HG03159 (cell line): ENCODE results near the gene TIMP2.
"Not testable (repeated sequence)": the region's sequence is repeated elsewhere in the genome, so short reads cannot be mapped to it uniquely, and the experiment has no call there.

ENCODE experiments used
- ATAC-seq: cut with Tn5 transposase; IDR thresholded peaks from one replicate; pipeline ENCODE4 v1.9.1; 2021; ENCODE audit warnings: mild to moderate bottlenecking, moderate library complexity; ENCODE audit not compliant: unreplicated experiment

Gene TIMP2, protein sequence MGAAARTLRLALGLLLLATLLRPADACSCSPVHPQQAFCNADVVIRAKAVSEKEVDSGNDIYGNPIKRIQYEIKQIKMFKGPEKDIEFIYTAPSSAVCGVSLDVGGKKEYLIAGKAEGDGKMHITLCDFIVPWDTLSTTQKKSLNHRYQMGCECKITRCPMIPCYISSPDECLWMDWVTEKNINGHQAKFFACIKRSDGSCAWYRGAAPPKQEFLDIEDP

DNA sequence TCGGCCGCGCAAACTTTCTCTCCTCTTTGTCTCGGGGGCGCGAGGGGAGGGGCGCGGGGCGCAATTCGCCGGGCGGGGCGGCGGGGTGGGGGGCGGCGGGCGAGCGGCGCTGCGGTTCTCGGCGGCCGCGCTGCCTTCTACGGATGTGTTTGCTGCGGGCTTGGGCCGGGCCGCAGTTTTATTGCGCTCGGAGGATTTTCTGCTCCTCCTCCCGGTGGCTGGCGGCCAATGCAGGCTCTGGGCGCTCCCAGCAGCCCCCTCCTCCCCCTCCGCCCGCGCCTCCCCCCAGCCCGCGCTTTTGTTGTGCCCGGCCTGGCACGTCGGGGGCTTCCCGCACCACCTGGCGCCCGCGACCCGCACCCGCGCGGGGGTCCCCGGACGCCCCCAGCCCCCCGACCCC, at the start of gene TIMP2:
Gene TIMP2 (minus strand): TSS at position 154 of the 400 bp plus-strand sequence. CDS start 299 bp downstream, outside the sequence.
- no peak for ATAC-seq

DNA sequence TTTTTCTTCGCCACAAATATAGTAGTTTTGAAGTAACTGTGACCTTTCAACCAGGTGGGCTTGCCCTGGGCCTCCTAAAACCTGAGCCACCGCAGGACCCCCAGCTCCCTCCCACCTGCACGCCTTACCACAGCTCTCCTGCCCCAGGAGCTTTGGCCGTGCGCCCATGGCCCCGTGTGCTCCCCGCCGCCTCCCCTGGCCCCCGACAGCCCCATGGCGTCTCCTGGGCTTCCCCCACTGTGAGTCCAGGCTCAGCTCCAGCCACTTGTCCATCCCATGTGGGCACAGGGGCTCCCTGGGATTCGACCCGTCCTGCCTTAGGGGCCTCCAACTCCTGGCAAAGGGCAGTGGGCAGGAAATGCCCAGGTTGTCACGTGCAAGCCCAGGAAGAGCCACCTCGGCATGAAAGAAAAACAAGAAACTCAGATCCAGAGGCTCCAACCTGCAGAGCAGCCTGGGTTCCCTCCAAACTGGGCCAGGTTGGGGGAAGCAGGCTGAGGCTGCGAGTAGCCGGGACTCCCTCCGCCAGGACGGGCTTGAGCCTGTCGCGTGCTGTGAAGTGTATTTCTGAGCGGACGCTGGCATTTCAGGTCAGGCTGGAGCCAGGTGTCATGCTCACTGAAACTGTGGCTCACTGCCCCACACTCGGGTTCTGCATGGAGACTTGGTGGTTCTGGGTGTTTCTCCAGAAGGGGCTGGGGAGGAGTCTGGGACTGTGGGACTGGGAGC, 48.8 kb upstream of the TIMP2 start:
- no peak for ATAC-seq

DNA sequence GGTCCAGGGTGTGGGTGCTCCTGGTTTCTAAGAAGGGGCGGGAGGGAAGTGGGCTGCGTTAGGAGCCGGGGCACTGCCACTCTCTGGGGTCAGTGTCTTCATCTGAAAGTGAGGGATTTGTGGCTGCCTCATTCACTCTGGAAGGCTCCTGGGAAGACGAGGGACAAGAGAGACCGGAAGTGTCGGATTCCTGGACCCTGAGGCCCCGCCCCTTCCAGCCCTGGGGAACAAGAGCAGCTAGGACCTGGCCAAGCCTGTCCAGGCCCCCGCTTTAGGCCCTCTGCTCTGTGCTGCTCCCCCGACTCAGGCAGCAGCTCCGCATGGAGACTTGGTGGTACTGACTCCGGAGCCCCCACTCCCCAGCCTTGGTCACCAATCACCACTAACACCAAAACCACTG, 48.0 kb upstream of the TIMP2 start:
- no peak for ATAC-seq

DNA sequence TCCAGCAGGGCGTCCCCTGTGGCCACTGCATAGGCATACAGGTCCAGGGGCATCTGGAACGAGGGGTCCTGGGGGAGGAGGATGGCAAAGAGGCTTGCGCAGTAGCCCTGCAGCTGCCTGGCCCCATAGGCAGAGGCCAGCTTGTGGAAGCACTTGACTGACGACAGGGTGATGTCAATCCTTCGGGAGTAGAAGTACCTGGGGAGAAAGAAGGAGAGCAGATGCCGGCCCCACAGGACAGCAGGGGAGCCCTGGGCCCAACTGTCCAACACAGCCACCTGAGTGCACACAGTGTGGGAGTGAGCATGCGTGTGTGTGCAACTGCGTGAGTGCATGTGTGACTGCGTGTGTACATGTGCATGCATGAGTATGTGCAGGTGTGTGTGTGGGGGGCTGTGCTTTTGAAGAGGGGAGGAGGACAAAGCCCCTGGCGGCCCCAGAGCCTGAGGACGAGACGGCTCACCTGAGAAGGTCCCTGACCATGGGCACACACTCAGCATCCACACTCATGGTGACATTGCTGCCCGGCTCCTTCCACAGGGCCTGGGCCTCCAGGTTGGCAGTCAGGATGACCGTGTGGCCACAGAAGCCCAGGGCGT, 47.4 kb upstream of the TIMP2 start:
- no peak for ATAC-seq

DNA sequence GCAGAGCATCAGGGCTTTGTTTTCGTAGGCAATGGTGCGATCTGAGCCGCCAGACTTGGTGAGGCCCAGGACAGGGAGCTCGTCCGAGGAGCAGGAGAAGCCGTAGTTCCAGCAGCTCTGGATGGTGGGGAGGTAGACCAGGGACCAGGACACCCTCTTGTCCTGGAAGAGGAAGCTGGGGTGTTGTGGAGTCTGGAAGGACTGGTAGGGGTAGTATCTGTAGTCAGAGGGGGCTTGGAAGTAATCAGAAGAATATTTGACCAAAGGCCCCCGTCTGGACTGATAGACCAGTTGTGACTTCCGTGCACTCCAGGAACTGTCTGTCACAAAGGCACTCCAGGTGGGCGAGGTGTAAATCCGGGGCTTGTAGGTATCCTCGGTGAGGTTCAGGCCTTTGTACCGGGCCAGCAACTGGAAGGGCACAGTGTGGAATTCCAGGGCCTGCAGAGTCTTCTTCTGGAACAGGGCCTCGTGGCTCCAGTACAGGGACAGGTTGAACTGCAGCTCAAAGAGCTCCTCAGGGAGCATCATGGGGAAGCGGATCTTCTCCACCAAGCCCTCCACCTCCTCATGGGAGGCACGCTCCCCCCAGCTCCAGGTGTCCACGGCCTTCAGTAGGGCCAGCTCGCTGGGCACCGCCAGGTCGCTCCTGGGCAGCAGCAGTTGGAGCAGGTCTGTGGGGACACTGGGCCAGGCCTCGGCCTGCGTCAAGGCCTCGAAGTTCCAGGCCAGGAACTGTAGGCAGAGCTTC, 46.7 kb upstream of the TIMP2 start:
- ATAC-seq = no peak

DNA sequence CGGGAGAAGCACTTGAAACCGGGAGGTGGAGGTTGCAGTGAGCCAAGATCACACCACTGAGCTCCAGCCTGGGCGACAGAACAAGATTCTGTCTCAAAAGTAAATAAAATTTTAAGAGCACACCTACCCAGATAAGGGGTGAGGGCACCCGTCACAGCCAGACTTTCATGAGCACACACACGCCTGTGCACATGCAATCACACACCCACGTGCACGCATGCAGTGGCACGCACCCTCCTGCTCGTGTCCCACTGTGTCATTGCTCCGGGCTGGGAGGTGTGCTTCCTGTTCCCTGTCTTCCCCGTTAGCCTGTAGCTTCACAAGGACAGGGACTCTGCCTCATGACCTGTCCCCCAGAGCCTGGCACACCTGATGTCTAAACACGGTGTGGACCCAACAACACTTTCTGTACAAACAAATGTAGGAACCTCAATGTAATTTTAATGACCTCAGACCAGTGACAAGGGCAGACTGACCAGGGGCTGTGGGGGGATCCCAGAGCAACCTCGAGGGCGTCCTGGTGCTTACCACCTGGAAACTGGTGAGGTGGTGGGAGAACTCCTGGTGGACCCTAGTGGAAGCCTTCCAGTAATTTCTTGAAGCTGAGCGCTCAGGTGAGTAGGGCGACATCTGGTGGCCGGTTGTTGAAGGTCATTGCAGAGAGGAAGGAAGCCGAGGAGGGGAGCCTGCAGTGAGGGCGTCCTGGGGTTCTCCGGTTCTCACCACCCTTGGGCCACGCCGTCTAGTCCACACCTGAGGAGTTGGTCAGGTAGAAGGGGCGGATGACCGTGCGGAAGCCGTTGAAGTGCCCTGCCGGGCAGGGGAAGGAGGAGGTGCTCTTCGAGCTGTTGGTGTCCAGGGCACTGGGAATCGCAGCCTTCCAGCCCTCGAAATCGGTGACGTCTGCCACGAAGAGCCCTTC, 45.9 kb upstream of the TIMP2 start:
- no peak for ATAC-seq

DNA sequence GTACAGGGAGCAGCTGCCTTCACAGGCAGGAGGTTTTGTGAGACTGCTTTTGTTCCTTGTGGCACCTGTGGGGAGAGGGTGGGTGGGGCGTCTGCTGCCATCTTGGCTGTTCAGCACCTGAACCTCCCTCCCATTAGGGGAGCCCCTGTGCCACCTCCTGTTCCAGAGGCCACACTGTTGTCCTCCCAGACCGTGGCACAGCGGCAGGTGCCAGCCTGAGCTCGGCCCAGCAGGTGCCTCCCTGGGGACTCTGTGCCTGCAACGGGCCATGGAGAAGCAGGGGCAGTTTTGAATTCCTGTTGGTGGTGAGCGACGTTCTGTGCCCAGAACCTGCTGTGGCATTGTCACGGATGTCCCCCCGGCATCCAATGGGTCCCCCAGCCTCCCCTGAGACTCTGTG, 44.7 kb upstream of the TIMP2 start:
- ATAC-seq = no peak

DNA sequence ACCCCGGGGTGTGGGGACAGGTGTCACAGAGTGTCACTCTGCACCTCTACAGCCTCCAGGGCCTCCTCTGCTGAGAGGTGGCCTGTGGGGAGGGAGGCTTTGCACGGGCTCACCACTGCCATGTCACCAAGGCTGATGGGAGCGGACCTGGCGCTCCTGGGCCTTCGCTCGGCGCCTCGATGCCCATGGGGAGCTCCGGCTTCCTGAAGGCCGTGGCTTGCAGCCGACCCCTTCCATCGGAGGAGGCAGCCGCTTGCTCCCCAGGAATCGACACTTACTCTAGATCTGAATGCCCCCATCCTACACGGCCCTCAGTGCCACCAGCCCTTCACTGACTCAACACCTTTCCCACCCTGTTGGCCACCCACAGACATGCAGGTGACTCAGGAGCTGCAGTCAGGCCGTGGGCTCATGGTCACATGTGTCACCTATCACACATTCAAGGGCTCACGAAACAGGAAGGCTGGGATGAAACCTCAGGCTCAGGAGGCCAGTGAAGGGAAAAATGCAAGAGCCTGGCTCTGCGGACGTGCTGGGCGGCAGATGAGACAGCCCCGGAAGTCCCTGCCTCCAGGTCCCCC, 42.7 kb upstream of the TIMP2 start:
- no peak for ATAC-seq

DNA sequence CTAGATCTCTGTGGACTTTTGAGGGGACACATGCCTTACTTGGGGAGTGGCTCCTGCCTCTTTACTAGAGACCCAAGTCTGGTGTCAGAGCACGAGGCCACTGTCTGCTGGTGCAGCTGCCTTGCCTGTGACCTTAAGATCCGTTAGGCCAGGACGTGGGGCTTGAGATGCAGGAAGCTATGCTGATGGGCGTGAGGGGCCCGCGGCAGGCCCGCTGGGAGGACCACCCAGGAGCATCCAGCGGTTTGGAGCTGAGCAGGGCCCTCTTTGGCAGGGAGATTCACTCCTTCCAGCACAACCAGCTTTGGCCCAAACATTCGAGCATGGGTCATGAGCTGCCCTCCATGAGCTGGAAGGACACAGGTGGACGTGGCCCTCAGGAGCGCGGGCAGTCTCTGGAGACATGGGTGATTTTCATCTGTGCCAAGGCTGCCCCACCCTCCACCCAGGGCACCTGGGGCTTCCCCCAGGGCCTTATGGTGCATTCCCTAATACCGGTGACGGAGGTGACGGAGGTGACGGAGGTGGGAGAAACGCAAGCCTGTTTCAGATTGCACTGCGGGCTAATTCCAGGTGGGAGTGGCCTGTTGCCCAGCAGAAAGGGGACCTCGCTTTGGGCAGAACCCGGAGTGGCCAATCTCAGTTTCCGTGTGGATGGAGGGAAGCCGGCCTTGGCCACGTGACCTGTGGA, 41.9 kb upstream of the TIMP2 start:
- no peak for ATAC-seq

DNA sequence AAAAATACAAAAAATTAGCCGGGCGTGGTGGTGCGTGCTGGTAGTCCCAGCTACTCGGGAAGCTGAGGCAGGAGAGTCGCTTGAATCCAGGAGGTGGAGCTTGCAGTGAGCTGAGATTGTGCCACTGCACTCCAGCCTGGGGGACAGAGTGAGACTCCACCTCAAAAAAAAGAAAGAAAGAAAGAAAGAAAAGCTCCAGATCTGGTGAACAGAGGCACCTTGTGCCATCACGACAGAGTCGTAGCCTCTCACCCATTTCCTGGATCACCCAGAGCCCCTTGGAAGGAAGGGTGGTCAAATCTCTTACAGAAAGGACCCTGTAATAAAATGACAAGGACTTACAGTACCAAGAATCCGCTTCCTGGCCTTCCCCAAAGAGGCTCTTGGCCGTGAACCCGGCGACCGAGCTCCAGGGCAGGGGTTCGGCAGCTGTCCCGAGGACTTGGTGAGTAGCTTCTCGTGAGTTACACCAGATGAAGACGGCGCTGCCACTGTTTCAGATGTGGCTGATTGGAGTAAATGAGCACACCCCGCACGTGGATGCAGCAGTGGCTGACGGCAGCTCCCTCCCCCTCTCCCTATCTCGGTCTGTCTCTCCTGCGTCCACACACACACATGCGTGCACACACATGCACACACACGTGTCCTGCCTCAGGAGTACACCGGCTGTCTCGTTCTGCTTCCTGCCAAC, 41.1 kb upstream of the TIMP2 start:
- no peak for ATAC-seq

DNA sequence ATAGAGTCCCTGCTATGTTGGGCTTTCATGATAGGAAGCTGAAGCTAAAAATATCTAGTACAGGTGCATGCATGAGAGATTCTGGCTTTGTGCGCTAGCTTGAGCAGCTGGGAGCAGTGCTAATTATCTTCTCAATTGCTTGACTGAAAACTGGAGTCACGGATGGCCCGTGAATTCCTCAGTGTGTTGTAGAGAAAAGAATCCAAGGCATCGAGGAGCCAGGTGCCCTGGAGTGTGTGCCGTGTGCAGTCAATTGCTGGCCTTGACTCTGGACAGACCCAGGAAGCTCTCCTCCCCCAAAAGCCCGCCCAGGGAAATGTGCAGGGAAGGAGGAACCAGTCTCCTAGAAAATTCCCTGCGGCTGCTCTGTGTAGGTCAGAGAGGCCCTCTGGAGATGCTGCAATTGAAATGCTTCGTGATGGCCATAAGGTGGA, 40.3 kb upstream of the TIMP2 start:
- no peak for ATAC-seq

DNA sequence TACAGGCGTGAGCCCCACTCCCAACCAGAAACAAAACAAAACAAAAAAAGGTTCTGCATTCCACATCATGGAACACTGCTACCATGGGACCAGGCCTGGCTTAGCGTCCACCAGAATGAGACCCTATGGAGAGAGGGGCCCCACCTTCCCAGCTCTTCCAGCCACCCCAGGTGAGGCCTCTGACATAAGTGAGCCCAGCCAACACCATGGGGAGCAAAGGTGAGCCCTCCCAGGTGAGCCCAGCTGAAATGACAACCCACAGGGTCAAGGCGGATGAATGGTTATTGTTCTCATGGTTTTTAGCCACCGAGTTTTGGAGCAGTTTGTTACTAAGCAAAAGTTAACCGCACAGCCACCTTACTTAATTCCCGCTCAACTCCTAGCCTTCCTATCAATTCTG, 38.2 kb upstream of the TIMP2 start:
- ATAC-seq = no peak

DNA sequence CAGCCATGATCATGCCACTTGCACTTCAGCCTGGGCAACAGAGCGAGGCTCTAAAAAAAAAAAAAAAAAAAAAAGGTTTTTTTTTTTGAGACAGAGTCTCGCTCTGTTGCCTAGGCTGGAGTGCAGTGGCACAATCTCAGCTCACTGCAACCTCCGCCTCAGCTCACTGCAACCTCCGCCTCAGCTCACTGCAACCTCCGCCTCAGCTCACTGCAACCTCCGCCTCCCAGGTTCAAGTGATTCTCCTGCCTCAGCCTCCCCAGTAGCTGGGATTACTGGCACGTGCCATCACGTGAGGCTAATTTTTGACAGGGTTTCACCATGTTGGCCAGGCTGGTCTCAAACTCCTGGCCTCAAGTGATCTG, 37.8 kb upstream of the TIMP2 start:
- ATAC-seq = not testable (repeated sequence)

DNA sequence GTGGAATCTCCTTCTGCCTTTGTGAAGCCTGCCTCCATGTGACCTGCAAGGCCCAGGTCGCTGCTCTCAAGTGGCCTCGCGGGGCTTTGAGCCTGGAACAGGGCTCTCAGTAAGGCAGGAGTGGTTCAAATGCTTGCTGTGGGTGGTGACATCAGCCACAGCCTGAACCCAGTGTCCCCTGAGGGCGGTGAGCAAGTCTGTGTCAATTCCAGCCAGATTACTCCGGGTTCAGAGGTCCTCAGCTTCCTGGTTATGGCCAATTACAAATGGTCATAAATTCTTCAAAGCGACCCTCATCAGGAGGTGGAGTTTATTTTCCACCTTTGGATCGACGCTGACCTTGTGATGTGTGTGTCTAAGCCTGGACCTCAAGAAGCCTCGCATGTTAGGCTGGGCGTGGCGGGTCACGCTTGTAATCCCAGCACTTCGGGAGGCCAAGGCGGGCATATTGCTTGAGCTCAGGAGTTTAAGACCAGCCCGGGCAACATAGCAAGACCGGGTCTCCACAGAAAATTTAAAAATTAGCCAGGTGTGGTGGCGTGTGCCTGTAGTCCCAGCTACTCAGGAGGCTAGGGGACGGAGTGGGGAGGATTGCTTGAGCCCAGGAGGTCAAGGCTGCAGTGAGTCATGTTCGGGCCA, 37.3 kb upstream of the TIMP2 start:
- ATAC-seq = no peak

DNA sequence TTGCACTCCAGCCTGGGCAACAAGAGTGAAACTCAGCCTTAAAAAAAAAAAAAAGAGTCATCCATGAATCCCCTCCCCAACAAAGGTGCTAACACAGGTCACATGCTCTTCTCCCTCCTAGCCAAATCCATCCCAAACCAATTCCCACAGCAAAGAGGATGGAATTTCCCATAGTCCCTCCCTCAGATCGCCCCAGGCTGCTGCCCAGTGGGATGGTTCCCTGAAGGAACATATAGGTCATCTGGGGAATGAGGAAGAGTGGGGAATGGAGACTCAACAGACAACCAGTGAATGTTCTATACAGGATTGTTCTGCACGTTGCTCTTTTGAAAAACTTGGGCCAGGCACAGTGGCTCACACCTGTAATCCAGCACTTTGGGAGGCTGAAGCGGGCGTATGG, 36.4 kb upstream of the TIMP2 start:
- ATAC-seq = no peak

DNA sequence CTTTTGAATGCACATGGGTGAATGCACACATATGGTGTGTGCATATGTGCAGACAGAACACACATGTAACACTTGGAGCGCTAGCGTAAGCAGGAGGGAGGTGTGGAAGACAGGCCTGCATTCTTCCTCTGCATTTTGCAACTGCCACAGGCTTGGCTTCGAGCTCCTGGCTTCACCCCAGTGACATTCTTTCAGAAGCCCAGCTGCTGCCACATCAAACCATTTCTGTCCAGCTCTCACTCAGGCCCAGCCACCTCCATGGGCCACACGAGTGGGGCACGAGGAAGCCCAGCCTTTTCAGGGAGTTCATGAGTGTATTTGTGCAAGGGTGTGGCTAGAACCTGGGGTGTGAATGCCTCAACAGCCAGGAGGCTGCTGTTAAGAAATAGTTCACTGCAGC, 35.7 kb upstream of the TIMP2 start:
- no peak for ATAC-seq

DNA sequence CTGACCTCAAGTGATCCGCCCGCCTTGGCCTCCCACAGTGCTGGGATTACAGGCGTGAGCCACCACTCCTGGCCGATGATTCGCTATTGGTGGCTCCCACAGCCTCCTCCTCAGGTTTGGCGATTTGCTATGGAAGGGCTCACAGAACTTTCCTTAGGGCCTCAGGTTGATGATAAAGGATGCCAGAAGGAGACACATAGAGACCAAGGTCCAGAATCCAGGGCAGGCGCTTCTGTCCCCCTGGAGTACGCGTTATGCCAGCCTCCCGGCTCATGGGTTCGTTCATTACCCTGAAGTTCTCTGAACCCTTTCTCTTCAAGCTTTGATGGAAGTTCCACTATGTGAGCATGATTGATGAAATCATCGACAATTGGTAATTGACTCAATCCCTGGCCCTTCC, 34.6 kb upstream of the TIMP2 start:
- no peak for ATAC-seq

DNA sequence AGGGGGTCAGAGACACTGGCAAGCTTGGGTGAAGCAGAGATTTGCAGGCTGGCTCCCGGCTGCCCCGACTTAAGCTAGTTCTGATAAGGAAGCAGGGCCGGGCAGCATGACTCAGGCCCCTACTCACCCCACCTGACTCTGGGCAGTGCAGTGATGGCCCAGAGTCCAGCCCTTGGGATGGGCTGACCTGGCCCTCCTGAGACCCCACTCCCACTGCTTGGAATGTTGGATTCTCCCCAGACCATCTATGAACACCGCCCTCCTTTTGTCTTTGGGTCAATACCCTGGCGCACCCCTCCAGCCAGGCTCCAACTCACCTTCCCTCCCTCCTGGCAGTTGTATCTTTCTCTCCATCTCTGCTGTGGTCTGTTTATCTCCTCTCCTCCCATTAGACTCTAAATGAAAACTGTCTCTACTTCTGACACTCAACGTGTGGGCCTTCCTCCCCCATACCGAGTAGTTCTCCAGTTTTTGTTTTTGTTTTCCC, 33.5 kb upstream of the TIMP2 start:
- ATAC-seq = no peak
